Gastrocnemius medialis (tissue), 4 donors: ENCODE measurements around the gene XIRP1. TPM values are rescaled to one million over a fixed set of nuclear protein-coding genes. Genes with fewer than 3 reads are reported as not detected.

Source experiments
- ATAC-seq, 2 donors: fragments of 150-250 bp; one replicate each; pipeline ENCODE4 v1.9.1; 2016
- DNase-seq, 2 donors: peaks; one replicate each; pipeline ENCODE4 v3.0.0-alpha.2; 2019
- H3K27ac ChIP-seq, 4 donors: fragments of 200-600 bp; sonication (generic); 1 replicate in 1 of 4; 2 replicates in 3 of 4; pipeline ENCODE4 v1.5.1; 2016 to 2018; ENCODE audit warnings: mild to moderate bottlenecking in 2 of 4, moderate library complexity in 1 of 4
- H3K27me3 ChIP-seq, 3 donors: fragments of 200-600 bp; sonication (generic) in 2 of 3; 1 replicate in 1 of 3; 2 replicates in 2 of 3; pipeline versions ENCODE4 v1.5.1 to v1.6.0; 2016 to 2019; ENCODE audit warnings: mild to moderate bottlenecking in 1 of 3, moderate library complexity in 1 of 3
- H3K36me3 ChIP-seq, 2 donors: fragments of 200-600 bp; sonication (generic) in 1 of 2; one replicate each; pipeline ENCODE4 v1.5.1; 2017 to 2018
- H3K4me1 ChIP-seq, 2 donors: fragments of 200-600 bp; sonication (generic) in 1 of 2; one replicate each; pipeline ENCODE4 v1.5.1; 2016 to 2017; ENCODE audit warnings: mild to moderate bottlenecking in 2 of 2
- H3K4me3 ChIP-seq, 4 donors: fragments of 200-600 bp; sonication (generic) in 3 of 4; 1 replicate in 1 of 4; 2 replicates in 3 of 4; pipeline ENCODE4 v1.5.1; 2016 to 2019; ENCODE audit warnings: mild to moderate bottlenecking in 2 of 4
- H3K9me3 ChIP-seq, 3 donors: fragments of 200-600 bp; sonication (generic) in 2 of 3; 1 replicate in 1 of 3; 2 replicates in 2 of 3; pipeline ENCODE4 v1.5.1; 2016 to 2019
- POLR2A ChIP-seq, 2 donors: fragments of 450-650 bp; IDR thresholded peaks; one replicate each; pipeline ENCODE4 v1.6.1; 2017; ENCODE audit warnings: antibody characterized with exemption in 2 of 2, mild to moderate bottlenecking in 2 of 2, moderate library complexity in 2 of 2
- in situ Hi-C, 4 donors: fragments of 200-750 bp; cut with MboI; loops; one replicate each; pipeline versions ENCODE4 v1.15.0 to v1.8.0; 2017; ENCODE audit warnings: low sequenced_read_pairs in 4 of 4
- intact Hi-C: fragments of 100-400 bp; cut with DNase I; formaldehyde crosslinking; loops from one replicate; pipeline ENCODE4 v1.15.1; 2023; ENCODE audit warnings: low total_unique reads
- total RNA-seq, 4 donors: library from RNA; depleted of rRNA; stranded (reverse); fragments of >200 nt; gene quantifications; one replicate each; pipeline versions ENCODE4 v1.1.0 to v1.2.3, GENCODE V29; 2016
- TF ChIP-seq, protein P1 (sequence below), 5 experiments: fragments of 450-650 bp in 3 of 5; fragments of 200-600 bp in 2 of 5; sonication (generic) in 2 of 5; IDR thresholded peaks in 4 of 5; conservative IDR thresholded peaks in 1 of 5; 1 replicate in 4 of 5; 2 replicates in 1 of 5; pipeline ENCODE4 v1.5.1; 2016 to 2019; ENCODE audit warnings: antibody characterized with exemption in 5 of 5, mild to moderate bottlenecking in 3 of 5, moderate library complexity in 3 of 5

Gene XIRP1
- total RNA-seq, 4 donors from 2014 or later: 52.4 to 329 (median 128) TPM

DNA sequence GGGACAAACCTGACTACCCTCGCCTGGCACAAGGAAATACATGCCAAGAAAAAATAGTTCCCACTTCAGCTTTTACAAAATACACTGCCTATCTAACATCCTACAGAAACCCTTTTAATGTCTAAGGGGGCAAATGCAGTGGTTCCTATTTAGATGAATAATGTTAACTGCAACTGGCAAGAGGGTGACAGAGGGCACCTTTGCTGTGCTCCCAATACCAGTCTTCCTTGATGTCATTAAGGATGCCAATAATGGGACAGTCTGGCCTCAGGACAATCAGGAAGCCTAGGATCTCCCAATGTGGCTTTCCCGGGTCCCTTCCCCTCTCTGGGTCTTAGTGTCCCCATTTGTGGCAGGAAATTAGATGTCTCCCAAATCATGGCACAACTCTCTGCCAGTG, 53.0 kb downstream of the XIRP1 start:
- Histone ChIP-seq H3K4me3 (no peak overlapping the region), H3K9me3 (no peaks in the 10 kb centered on the region), H3K36me3 (peaks cover 0 to 27% of the 10 kb centered on the region in 2 donors), H3K27me3 (no peaks in the 10 kb centered on the region), H3K27ac (peak overlapping the region in 2 of 4 donors; percentile 99 to 100), H3K4me1 (peaks cover 25 to 40% of the 10 kb centered on the region in 2 donors)
- ATAC-seq: no peak
- intact Hi-C loops: no loop called here
- in situ Hi-C loops: no loop called here
- no peak for DNase-seq
- TF ChIP-seq POLR2A (IDR thresholded peaks at IDR 0.05): no peak
- TF ChIP-seq, protein P1, sequence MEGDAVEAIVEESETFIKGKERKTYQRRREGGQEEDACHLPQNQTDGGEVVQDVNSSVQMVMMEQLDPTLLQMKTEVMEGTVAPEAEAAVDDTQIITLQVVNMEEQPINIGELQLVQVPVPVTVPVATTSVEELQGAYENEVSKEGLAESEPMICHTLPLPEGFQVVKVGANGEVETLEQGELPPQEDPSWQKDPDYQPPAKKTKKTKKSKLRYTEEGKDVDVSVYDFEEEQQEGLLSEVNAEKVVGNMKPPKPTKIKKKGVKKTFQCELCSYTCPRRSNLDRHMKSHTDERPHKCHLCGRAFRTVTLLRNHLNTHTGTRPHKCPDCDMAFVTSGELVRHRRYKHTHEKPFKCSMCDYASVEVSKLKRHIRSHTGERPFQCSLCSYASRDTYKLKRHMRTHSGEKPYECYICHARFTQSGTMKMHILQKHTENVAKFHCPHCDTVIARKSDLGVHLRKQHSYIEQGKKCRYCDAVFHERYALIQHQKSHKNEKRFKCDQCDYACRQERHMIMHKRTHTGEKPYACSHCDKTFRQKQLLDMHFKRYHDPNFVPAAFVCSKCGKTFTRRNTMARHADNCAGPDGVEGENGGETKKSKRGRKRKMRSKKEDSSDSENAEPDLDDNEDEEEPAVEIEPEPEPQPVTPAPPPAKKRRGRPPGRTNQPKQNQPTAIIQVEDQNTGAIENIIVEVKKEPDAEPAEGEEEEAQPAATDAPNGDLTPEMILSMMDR (IDR thresholded peaks at IDR 0.05 in 4 of 5, conservative IDR thresholded peaks at IDR 0.05 in 1 of 5): no peak

DNA sequence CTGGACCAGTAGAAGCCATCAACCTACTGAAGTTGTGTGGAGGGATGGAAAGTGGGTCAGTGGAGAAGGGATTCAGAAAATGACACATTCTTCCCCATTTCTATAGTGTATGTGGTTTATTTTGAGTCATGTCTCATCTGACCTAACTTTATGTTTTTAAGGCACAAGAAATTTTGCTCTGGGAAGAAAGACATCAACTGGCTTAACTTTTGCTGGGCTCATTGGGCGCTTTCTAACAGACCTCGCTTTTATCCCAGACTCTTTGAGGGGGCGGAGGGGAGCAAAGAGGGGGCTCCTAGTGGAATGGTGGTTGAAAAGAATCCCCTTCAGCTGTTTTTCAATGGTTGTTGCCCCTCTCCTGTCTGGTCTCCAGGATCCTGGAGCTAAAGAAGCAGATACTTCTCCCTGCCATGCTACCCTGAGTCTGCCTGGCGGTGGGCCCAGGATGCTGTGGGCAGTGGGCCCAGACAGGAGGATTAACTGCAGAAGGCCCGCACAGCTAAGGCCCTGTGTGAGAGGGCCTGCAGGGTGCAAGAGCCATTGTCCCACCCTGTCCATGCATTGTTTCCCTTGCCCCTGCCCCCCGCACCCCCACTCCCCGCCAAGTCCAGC, 53.5 kb downstream of the XIRP1 start:
- Histone ChIP-seq H3K27me3 (no peaks in the 10 kb centered on the region), H3K36me3 (peaks cover 0 to 22% of the 10 kb centered on the region in 2 donors), H3K4me1 (peaks cover 25 to 39% of the 10 kb centered on the region in 2 donors), H3K9me3 (no peaks in the 10 kb centered on the region), H3K4me3 (no peak overlapping the region), H3K27ac (peak overlapping the region in 1 of 4 donors; percentile 99)
- in situ Hi-C loops (no loop called here), intact Hi-C loops (no loop called here)
- DNase-seq: peak in 1 of 2 donors; percentile 72
- TF ChIP-seq POLR2A (IDR thresholded peaks at IDR 0.05): no peak
- TF ChIP-seq, protein P1 (IDR thresholded peaks at IDR 0.05 in 4 of 5, conservative IDR thresholded peaks at IDR 0.05 in 1 of 5): no peak
- peak in 1 of 2 donors; percentile 20 for ATAC-seq

DNA sequence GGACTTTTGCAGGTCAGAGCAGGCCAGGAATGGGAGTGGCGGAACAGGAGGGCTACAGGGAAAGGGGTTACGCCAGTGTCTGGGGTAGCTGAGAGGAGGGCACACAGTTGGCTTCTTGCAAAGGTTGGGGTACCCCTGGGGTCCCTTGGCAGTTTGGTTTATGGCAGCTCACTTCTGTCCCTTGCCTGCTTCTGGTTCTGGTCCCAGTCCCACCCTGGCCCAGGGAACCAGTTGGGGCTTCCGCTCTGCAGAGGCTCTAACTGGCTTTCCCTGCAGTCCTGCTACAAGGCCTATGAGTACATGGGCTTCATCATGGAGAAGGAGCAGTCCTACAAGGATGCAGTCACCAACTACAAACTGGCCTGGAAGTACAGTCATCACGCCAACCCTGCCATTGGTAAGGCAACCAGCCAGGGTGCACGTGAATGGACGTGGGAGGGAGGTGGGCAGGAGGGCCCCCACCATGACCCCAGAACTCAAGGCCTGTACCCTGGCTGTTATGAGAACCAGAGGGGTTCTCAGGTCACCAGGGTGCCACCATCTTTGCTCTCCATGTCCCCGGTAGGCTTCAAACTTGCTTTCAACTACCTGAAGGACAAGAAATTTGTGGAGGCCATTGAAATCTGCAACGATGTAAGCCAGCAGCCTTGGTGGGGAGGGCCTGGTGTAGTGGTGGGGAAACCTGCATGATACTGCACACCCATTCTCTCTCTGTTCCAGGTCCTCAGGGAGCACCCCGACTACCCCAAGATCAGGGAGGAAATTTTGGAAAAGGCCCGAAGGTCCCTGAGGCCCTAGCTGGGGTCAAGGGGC, 54.2 kb downstream of the XIRP1 start:
- TF ChIP-seq, protein P1 (IDR thresholded peaks at IDR 0.05 in 4 of 5, conservative IDR thresholded peaks at IDR 0.05 in 1 of 5): no peak
- in situ Hi-C loops (no loop called here), intact Hi-C loops (no loop called here)
- DNase-seq (no peak), ATAC-seq (no peak)
- Histone ChIP-seq H3K9me3 (no peaks in the 10 kb centered on the region), H3K27ac (no peak overlapping the region), H3K27me3 (no peaks in the 10 kb centered on the region), H3K4me1 (peaks cover 24 to 31% of the 10 kb centered on the region in 2 donors), H3K4me3 (no peak overlapping the region), H3K36me3 (peaks cover 0 to 14% of the 10 kb centered on the region in 2 donors)

DNA sequence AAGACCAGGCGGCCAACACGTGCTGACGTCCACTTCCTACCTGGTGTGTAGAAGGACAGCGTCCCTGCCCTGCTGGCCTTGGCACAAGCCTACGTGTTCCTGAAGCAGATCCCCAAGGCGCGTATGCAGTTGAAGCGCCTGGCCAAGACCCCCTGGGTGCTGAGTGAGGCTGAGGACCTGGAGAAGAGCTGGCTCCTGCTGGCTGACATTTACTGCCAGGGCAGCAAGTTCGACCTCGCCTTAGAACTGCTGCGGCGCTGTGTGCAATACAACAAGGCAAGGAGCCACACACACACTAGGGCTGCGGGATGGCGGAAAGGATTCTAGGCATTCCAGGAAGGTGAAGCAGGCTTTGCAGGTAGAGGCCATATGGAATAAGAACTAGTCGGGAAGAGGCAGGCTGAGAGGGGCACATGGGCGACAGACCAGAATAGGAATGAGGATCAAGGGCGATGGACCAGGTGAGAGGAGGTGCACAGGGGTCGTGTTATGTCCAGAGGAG, 54.9 kb downstream of the XIRP1 start:
- Histone ChIP-seq H3K27me3 (no peaks in the 10 kb centered on the region), H3K4me1 (peaks cover 17 to 24% of the 10 kb centered on the region in 2 donors), H3K9me3 (no peaks in the 10 kb centered on the region), H3K4me3 (no peak overlapping the region), H3K36me3 (peaks cover 0 to 7% of the 10 kb centered on the region in 2 donors), H3K27ac (no peak overlapping the region)
- intact Hi-C loops (no loop called here), in situ Hi-C loops (no loop called here)
- ATAC-seq (no peak), DNase-seq (no peak)
- TF ChIP-seq POLR2A (IDR thresholded peaks at IDR 0.05): no peak
- TF ChIP-seq, protein P1 (IDR thresholded peaks at IDR 0.05 in 4 of 5, conservative IDR thresholded peaks at IDR 0.05 in 1 of 5): no peak
